GM18498 (cell line): ENCODE data around the gene OBI1.

ENCODE experiments used
- ATAC-seq: cut with Tn5 transposase; IDR thresholded peaks from one replicate; pipeline ENCODE4 v1.9.1; 2021; ENCODE audit warnings: mild to moderate bottlenecking, moderate library complexity; ENCODE audit not compliant: unreplicated experiment

OBI1 gene

DNA sequence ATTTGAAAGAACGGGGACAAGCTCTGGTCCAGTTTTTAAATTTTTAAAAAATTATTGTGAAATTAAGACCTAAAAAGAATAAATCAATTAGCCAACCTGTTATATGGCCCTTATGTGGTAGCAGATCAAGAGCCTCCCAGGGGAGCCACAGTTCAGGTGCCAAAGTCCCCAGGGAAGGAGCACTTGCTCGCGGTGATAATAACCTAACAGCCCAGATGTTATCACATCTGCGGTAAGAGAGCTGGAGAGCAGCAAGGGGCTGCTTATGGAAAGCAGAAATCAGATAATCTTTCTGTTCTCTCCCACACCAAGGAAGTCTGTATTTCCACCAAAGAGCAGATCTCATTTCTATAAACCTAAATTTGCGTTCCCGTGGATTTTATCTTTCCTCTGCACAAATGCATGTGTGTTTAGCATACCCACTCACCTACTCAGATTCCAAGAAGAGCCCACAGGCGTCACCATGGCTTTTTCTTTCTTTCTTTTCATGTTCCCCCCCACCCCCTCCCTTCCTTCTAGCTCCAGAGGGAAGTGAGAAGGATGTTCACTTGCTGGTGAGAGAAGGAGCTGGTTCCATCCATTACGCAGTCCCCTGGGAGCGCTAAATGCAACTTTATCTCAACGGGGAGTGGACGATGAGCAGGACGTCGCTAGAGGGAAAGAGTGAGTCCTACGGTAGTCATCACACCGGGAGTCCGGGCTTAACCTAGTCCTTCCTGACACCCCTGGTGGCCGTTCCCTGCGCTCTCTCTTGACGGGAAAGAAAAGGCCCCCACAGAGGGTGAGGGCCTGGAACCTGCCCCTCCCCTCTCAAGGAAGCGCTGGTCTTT is 54.0 kb downstream of the OBI1 start:
- no peak for ATAC-seq

DNA sequence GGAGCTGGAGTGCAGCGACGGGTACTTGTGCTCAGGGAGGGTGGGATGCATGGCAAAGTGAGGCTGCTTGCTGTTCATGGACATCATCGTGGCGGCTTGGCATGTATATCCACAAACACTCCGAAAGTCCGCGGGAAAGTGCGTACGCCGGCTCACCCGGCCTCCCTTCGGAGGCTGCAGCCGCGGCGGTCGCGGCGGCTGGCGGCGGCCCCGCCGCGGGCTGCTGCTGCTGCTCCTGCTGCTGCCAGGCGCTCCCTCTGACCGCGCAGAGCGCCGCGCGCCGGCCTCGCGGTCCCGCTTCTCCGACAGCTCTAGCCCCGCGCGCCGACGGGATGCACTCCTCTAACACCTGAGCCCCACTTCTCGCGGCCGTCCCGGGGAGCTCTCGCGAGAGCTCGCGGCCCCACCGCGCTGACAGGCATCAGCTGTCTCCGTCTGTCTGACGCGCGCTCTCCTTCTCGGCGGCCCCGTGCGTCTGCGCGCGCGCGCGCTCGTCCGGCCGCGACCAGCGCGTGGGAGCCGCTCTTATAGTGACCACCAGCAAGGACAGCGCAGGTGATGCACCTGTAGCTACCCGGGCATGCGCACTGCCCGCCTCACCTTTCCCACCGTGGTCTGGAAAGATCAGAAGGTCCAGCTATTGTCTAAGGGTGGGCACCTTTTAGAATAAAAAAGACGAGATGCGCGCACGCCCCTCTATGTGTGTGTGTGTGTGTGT is 55.6 kb downstream of the OBI1 start, which contains the start of gene POU4F1:
TSS of gene POU4F1 (minus strand) at position 313 of the 718 bp plus-strand sequence. CDS start at position 87, 226 bp downstream.
- ATAC-seq, result peak; percentile 88

DNA sequence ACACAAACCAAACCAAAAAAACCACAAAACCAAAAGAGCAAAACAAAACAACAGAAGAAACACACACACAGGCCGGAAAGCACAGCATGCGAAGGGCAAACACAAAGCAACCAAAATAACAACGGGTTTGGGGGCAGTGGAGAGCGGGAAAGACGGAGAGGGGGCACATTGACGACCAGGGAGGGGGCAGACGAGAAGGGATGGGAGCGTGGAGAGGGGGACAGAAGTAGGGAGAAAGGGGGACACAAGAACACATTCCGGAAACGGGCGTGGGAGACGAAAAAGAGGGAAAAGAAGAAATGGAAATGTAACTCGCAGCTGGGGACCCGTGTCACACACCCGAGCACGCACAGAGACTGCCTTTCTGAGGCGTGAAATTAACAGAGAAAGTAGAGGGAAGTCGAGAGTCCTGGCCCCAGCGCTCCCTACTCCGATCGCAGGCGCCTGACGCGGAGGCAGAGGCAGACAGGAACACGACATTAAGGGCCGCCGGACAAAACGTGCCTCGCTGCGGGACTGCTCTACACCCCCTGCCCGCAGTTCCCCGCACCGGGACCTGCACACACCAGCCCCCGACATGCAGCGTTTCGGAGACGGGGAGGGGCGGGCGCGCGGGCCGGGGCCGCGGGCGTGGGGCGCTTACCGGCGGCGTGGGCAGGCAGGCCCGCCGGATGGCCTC is 56.3 kb downstream of the OBI1 start:
- peak; percentile 18 for ATAC-seq

DNA sequence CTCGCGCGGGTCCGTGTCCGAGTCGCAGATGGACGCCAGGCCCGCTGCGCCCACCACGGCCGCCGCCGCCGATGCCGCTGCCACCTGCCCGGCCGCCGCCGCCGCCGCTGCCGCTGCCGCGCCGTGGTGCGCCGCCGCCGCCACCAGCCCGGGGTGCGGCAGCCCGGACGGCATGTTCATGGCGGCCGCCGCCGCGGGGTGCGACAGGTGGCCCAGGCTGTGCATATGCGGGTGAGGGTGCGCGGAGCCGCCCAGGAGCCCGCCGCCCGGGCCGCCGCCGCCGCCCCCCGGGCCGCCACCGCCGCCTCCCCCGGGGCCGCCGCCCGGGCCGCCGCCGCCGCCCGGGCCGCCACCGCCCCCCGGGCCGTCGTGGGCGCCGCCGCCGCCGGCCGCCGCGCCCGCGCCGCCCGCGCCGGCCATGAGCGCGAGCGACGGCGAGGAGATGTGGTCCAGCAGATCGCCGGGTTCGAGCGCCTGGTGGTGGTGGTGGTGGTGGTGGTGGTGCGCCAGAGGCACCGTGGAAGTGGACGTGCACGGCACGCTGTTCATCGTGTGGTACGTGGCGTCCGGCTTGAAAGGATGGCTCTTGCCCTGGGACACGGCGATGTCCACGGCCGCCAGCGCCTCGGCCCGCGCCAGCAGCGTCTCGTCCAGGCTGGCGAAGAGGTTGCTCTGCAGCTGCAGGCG is 56.9 kb downstream of the OBI1 start:
- no peak for ATAC-seq

DNA sequence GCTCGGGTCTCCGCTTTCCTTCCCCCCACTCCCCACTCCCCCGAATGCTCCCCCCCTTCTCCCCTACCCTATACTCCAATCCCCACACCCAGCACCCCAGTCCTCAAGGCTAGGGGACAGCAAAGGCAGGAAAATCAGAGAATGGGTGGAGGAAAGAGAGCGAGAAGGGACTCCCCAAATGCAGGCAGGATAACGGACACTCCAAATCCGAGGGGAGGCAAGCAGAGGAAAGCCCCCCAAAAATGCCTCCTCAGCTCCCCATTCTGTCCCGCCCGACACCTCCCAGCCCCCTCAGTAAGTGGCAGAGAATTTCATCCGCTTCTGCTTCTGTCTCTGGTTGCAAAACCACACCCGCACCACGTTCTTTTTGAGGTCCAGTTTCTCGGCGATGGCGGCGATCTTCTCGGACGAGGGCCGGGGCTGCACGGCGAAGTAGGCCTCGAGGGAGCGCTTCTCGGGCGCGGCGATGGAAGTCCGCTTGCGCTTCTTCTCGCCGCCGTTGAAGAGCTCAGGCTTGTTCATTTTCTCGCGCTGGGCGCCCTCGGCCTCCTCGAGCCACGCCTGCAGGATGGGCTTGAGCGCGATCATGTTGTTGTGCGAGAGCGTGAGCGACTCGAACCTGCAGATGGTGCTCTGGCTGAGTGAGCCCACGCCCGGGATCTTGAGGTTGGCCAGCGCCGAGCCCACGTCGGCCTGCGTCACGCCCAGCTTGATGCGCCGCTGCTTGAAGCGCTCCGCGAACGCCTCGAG is 57.7 kb downstream of the OBI1 start:
- no peak for ATAC-seq

DNA sequence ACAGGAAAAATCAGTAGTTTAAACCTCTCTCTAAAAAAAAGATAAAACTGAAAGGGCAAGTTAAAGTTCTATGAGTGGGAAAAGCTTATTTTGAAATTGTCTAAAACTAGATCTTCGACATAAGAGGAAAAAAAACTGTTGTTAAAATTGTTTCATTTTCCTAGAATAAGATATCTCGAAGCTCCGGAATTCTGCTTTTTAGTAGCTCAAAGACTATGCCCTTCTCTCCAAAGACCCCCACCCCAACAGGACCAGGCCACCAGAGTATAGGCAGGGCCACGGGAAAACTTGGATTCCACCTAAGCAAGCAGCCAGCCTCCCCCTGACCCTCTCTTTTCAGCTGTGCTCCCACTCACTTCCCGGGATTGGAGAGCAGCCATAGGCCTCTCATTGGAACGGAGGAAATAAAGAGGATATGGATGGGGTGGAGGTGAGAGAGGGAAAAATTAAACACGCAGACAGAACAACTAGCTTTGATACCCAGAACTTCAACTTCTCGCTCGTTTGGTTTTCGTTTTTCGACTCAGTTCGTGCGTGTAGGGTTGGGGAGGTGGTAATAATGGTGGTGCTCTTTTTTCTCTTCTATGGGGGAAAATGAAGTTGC is 58.6 kb downstream of the OBI1 start:
- ATAC-seq, result no peak

DNA sequence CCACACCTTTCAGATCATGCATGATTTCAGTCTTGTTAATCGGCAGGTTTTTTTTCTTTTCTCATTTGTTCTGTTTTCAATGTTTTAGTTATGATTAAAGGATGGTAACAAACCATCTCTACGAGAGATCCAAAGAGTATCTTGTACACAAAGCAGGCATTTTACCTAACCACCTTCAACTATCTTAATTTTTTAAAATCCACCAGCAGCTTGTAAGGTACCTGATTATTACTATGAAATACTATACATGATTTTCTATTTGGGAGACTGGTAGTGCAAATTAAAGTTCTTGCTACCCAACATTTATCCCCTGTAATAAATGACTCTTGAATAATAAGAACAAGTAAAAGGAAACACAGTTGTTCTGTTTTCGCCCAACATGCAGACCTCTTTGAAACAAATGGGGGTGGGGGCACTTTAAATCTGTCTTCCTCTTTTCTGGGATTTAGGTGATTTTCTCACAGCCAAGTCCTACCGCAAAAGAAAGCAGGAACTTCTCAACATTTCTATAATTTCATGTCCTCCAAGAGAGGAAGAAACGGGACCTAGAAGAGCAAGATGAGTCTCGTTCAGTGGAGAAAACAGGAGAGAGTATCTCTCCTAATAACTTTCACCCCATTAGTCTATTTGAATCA is 59.2 kb downstream of the OBI1 start:
- no peak for ATAC-seq

DNA sequence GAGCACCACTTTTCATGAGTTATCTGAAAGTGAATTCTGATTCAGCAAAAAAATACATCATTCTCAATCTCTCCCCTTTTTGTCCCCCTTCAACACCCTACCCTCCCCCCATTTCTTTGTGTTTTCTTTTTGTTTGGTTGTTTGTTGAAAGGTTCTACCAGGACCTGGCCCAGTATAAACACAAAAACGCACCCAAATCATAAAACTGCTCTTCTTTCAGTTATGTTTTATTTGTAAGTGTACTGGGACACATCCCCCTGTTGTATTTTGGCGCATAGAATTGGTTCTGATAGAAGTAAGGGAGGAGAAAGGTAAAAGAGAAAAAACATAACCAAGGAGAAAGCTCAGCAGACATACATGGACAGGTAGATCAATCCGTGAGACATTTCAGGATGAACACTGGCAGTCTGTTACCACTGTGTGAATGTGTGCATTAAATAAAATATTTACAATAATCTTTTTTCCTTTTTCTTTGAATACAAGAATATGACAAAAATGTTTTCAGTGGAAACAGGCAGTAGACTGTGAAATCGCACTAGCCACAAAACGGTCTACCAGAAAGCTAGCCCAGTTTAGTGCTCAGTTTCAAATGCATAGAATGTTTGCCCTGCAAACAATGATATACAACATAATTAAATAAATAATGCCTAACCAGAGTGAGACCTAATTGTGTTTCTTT is 59.9 kb downstream of the OBI1 start:
- no peak for ATAC-seq

DNA sequence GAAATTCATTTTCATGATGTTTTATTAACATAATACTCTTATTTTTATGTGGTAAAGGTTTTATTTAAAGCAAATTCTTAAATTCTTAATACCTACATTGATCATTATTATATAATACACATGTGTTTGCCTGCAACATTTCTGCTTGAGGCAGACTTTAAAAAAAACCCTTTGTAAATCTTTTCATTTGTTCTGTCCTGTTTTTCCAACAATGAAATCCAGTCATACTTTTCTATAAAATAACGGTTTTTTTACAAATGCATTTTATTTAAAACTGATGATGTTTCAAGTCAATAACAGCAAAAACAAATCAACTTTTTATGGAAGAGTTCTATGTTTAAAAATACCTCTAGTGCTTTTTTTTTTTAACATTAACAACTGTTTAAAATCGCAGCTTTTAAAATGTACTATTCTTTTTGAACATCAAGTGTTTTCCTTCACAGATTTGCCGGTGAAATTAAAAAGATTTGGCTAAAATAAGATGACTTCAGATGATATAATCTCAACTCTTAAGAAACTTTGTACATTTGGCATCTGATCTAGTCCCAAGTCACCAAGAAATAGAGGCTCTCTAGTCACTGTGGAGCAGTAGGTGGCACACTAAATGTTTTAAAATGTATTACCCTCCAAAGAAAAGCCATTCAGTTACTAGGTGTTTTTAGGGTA is 60.7 kb downstream of the OBI1 start:
- no peak for ATAC-seq

DNA sequence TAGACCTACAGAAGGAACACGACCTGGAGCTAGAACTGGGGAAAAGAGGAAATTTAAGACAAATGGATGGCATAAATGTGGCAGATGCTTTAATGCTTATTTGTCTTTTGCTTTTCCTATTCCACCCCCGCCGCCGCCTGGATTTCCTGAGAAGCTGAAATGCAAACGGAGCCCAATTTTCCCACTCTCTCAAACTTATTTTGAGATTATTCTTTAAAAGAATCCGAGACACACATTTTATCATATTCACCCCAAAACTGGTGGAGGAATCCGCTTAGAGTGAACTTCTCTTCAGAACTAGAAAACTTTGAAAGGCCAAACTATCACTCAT is 61.4 kb downstream of the OBI1 start:
- ATAC-seq, result no peak

DNA sequence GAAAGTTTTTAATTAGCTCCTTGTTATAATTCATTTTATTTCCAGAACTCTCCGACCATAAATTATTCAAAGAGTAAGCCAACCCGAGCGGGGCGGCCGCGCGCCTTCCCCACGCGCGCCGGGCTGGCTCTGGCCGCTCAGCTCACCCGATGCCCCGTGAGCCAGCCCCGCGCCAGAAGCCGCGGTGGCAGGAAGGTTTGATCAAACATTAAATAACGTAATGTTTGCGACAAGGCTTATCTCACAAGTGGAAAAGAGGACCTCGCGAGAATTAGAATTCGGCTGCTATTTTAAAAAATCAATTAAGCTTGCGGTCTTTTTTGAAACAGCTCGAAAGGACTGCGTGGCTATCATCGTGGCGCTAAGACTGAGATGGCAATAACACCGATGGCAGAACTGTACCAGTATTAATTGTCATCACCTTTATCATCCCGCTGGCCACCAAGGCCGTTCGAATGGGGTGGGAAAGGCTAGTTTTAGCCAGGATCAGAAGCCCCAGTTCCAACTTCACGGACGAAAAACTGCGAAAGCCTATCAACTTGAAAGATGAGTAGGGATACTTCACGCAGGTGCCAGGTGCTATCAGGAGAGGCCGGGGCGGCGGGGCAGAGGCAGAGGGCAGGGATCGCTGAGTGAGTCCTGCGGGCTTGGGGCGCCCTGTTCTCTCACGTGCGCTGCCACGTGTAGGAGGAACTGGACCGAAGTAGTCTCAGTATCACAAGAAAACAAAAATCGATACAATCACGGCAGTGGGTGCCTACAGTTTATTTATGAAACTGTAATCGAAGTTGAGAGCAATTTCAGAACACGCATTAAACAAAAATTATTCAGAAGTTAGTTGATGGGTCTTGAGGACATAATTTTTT is 62.0 kb downstream of the OBI1 start:
- ATAC-seq, result no peak

DNA sequence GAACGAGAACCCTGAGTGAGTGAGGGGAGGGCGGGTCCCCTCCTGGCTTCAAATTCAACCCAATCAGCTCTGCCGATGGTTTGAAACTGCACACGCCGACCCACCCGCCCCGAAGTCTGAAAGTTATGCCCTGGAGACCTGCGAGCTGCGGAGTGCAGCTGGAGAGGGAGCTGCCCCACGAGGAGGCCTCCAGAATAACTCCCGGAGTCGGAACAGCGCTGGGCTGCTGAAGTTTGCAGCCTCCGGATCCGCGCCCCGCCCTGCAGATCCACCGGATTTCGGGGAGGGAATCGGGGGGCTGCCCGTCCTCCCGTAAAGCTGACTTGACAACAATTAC is 62.6 kb downstream of the OBI1 start:
- no peak for ATAC-seq

DNA sequence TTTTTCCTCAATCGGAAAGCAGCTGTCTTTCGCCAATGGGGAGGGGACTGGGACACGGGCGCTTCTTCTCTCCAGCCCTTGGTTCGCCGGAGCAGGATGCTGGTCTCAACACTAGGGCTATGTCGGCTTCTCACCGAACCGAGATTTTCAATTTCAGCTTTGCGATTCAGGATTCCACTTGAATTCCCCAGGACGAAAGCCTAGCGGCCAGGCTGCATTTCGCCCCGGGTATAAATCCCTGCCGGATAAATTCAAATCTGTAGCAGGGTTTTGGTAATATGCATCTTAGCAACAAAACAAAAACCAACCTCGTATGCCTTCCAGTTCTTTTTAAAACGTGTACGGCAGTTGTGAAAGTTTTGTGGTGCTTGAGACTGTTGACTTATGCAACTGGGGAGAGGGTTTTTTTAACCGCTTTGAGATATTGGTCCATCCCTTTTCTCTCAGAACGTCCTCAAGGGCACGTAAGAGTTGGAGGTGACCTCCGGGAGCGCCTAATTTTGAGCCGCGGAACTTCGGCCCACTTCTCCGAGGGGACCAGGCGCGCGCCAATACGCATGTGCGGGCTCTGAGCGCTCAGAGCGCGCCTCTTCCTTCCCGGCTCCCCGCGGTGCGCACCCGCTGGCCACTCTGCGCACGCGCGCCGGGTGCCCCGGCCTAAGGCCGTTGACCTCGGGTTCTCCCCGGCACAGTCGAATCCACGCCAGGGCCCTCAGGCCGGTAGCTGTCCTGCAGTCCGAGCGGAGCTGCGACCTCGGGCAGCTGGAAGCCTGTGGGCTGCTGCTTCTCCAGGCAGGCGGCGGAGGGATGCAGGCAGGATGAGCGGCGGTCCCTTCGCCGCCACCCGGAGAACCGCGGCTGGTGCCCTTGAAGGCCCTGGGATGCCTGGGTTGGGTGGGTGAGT is 63.2 kb downstream of the OBI1 start:
- ATAC-seq, result peak; percentile 43

DNA sequence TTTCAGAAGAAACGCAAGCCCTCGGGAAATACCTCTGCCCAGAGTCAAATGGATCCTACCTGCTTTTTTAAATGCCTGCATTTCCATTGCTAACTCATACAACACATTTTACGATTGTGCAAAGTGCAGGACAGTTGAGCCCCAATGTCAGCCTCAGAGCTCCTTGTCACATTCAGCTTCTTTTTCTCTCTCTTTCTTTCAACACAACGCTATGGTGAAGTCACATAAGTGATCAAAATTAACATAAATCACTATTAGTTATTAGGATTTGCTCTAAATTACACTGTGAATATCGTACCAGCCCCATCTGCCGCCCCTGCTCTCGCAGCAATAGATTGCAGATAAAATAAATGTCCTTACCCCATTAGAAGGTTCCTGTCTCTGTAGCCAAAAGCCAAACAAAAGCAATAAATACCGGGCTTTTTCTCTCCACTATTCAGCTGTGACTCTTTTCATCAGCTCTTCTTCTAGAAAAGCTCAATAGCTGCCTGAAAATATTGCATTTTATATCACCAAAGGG is 64.4 kb downstream of the OBI1 start:
- no peak for ATAC-seq

DNA sequence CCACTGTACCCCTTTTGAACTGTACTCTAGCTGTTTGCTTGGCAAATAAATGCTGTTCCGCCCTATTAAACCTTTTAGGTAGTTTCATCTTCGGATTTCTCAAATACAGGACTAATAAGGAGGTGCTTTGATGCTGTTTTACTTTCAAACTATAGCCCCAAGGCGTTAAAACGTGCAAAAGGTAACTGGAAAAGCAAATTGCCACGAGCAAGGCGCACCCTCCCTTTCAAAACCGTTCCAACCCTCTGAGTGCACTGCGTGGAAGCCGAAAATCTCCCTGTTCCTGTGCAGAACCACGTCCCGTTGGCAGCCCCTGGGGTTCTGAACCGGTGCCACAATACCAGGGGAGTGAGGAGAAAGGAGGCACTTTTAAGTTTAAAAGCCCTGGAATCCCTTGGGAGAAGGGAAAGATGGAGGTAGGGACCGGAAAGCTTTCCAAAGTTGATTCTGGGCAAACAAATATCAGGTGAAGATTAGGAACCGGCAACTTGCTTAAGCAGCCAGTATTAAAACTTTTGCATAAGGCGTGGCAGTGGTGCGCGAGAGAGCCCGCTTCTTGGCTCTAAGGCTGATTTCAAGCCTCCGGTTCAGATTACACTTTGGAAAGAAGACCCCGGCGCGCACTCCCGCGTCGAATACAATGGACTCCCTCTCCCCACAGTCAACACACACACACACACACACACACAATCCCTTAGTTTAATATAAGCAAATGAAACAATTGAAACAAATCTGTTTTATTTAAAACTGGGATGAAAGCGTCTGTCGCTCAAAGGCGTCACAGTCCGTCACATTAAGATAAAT is 65.1 kb downstream of the OBI1 start:
- no peak for ATAC-seq

DNA sequence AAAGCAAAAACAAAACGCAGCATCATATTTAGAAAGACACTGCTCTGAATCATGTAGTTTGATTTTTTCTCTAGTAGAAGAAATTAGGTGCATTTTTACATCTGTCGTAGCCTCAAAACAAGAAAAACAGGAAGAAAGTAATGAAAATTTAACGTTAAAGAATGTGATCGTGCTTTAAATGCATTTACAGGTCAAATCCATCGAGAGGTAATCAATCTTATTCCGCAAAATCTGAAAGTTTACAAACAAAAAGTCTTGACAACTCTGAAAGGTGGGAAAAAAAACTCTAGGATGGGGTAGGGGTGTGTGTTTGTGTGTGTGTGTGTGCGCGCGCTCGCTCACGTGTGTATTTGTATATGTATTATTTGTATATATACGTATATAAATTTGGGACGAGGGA is 65.8 kb downstream of the OBI1 start:
- no peak for ATAC-seq
